ENCODE measurements around the gene TXNL1. TPM values are rescaled to one million over a fixed set of nuclear protein-coding genes. Genes with fewer than 3 reads are reported as not detected.

TXNL1 gene
- total RNA-seq, 2 experiments from 2014 or later: 41.5 to 41.6 TPM

DNA sequence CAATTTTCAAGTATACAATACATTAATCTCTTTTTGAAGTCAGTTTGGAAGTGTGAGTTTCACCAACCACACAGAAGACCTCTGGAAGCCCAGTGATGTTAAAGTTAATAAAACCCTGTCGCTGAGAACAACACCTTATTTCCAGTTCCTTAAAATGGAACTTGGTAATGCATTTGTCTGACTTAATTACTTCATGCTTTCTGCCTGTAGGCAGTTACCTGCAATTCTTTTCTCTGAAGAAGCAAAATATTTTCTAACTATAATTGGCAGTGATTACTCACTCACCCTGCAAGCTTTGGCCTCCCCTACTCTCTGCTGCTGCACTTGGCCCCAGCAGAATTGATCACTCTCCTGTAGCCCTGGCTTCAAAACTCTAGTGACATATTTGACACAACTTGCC, 81.5 kb downstream of the TXNL1 start:
- Mint-ChIP-seq H3K27me3 (peaks cover 12% of the 10 kb centered on the region), H3K9me3 (no peaks in the 10 kb centered on the region), H3K36me3 (ENCODE audit: low read depth) (no peaks in the 10 kb centered on the region), H3K4me1 (ENCODE audit: low read depth) (no peaks in the 10 kb centered on the region), H3K27ac (no peak overlapping the region), H3K4me3 (no peak overlapping the region)
- POLR2A ChIA-PET: no interaction called here
- no peak overlapping the region for H3K4me3 ChIP-seq (ENCODE audit: low read length)
- no peak for TF ChIP-seq CTCF (IDR thresholded peaks at IDR 0.05)
- intact Hi-C loops (cut with DNase I, micrococcal nuclease): no loop called here
- no peak for DNase-seq
- H3K27me3 ChIP-seq (ENCODE audit: control insufficient read depth in 1 of 2, insufficient read depth in 2 of 2, low read length in 2 of 2): peaks cover 0 to 6% of the 10 kb centered on the region in 2 experiments
- no peaks in the 10 kb centered on the region for H3K36me3 ChIP-seq (ENCODE audit: insufficient read depth, low read length)
- H3K9me3 ChIP-seq (ENCODE audit: control insufficient read depth in 1 of 2, insufficient read depth in 1 of 2, low read length in 2 of 2): no peaks in the 10 kb centered on the region
- H3K4me1 ChIP-seq (ENCODE audit: insufficient read depth, low read length): no peaks in the 10 kb centered on the region
- no peak overlapping the region for H3K27ac ChIP-seq (ENCODE audit: low read depth in 1 of 2, low read length in 2 of 2)
- CTCF ChIA-PET: no interaction called here
- ATAC-seq (ENCODE audit: poor library complexity): no peak

DNA sequence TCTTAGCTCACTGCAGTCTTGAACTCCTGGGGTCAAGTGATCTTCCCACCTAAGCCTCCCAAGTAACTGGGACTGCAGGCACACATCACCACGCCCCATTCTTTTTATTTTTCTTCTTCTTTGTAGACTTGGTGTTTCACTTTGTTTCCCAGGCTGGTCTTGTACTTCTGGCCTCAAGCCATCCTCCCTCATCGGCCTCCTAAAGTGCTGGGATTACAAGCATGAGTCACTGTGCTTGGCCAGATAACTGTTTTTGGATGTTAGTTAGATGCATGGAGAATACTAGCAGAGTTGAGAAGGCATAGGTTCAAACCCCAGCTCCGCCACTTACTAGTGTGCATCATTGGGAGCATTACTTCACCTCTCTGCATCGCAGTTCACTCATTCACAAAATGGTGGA, 88.3 kb downstream of the TXNL1 start:
- no peaks in the 10 kb centered on the region for H3K9me3 Mint-ChIP-seq
- Histone ChIP-seq H3K9me3 (ENCODE audit: control insufficient read depth in 1 of 2, insufficient read depth in 1 of 2, low read length in 2 of 2) (no peaks in the 10 kb centered on the region), H3K27me3 (ENCODE audit: control insufficient read depth in 1 of 2, insufficient read depth in 2 of 2, low read length in 2 of 2) (no peaks in the 10 kb centered on the region), H3K36me3 (ENCODE audit: insufficient read depth, low read length) (no peaks in the 10 kb centered on the region), H3K4me1 (ENCODE audit: insufficient read depth, low read length) (no peaks in the 10 kb centered on the region), H3K4me3 (ENCODE audit: low read length) (no peak overlapping the region), H3K27ac (ENCODE audit: low read depth in 1 of 2, low read length in 2 of 2) (no peak overlapping the region)
- H3K27me3 Mint-ChIP-seq: no peaks in the 10 kb centered on the region
- no peak overlapping the region for H3K27ac Mint-ChIP-seq
- intact Hi-C loops (cut with DNase I, micrococcal nuclease): no loop called here
- H3K4me1 Mint-ChIP-seq (ENCODE audit: low read depth): no peaks in the 10 kb centered on the region
- no peak overlapping the region for H3K4me3 Mint-ChIP-seq
- ChIA-PET CTCF (no interaction called here), POLR2A (no interaction called here)
- TF ChIP-seq CTCF (IDR thresholded peaks at IDR 0.05): no peak
- no peaks in the 10 kb centered on the region for H3K36me3 Mint-ChIP-seq (ENCODE audit: low read depth)
- no peak for ATAC-seq (ENCODE audit: poor library complexity)
- no peak for DNase-seq

Other genes with a start within 250 kb of the TXNL1 start
- 10 to 100 TPM; 28.8 to 30.5 TPM for gene WDR7, start 12.8 kb upstream of the TXNL1 start, total RNA-seq

Measured in CD4-positive, alpha-beta T cell (primary cell).